Gastroesophageal sphincter (tissue), 4 donors: Measurements from ENCODE around the gene NRG2. TPM values are rescaled to one million over a fixed set of nuclear protein-coding genes. Genes with fewer than 3 reads are reported as not detected.

ENCODE experiments used
- ATAC-seq: fragments of 150-250 bp; one replicate; pipeline ENCODE4 v1.9.1; 2016; ENCODE audit warnings: mild to moderate bottlenecking, moderate library complexity
- H3K27ac ChIP-seq, 4 donors: fragments of 200-600 bp; sonication (generic) in 3 of 4; 1 replicate in 3 of 4; 2 replicates in 1 of 4; pipeline ENCODE4 v1.5.1; 2016 to 2019
- H3K27me3 ChIP-seq: fragments of 200-600 bp; sonication (generic); one replicate; pipeline ENCODE4 v1.5.1; 2019
- H3K36me3 ChIP-seq, 2 donors: fragments of 200-600 bp; sonication (generic); one replicate each; pipeline ENCODE4 v1.5.1; 2019; ENCODE audit warnings: control low read depth in 1 of 2
- H3K4me1 ChIP-seq, 3 donors: fragments of 200-600 bp; sonication (generic); 1 replicate in 2 of 3; 2 replicates in 1 of 3; pipeline ENCODE4 v1.5.1; 2016 to 2019; ENCODE audit warnings: control low read depth in 2 of 3
- H3K4me3 ChIP-seq, 2 donors: fragments of 200-600 bp; sonication (generic); one replicate each; pipeline ENCODE4 v1.5.1; 2019; ENCODE audit warnings: mild to moderate bottlenecking in 1 of 2, moderate library complexity in 1 of 2
- H3K9me3 ChIP-seq, 3 donors: fragments of 200-600 bp; sonication (generic); one replicate each; pipeline ENCODE4 v1.5.1; 2017 to 2019; ENCODE audit warnings: control low read depth in 2 of 3
- CTCF ChIP-seq, 4 experiments: fragments of 200-600 bp in 2 of 4; fragments of 450-650 bp in 2 of 4; sonication (generic) in 1 of 4; IDR thresholded peaks; one replicate each; pipeline ENCODE4 v1.5.1; 2017 to 2019; ENCODE audit warnings: antibody characterized with exemption in 4 of 4, mild to moderate bottlenecking in 2 of 4, moderate library complexity in 2 of 4
- EP300 ChIP-seq: sonication (generic); formaldehyde crosslinking; IDR thresholded peaks from one replicate; pipeline ENCODE4 v1.6.1; 2017; ENCODE audit warnings: antibody characterized with exemption, mild to moderate bottlenecking
- POLR2A ChIP-seq, 2 donors: fragments of 450-650 bp; IDR thresholded peaks; one replicate each; pipeline ENCODE4 v1.6.1; 2017; ENCODE audit warnings: antibody characterized with exemption in 2 of 2, mild to moderate bottlenecking in 2 of 2, moderate library complexity in 1 of 2
- POLR2AphosphoS5 ChIP-seq: sonication (generic); formaldehyde crosslinking; IDR thresholded peaks from one replicate; pipeline ENCODE4 v1.6.1; 2017; ENCODE audit warnings: antibody characterized with exemption
- WGBS, 2 donors: methylation state at CpG; one replicate each; pipeline ENCODE4 v1.1.5; 2018; ENCODE audit warnings: low coverage in 1 of 2; 5-methylcytosine and 5-hydroxymethylcytosine counted together
- total RNA-seq, 4 donors: library from RNA; depleted of rRNA; stranded (reverse); fragments of >200 nt; gene quantifications; one replicate each; pipeline ENCODE4 v1.1.0, GENCODE V29; 2016

The NRG2 gene
- total RNA-seq, 4 donors from 2014 or later, result 3.2 to 7.6 (median 5.1) TPM

GRCh38 chr5:139955616-139956273, 87.4 kb downstream of the NRG2 start:
- Histone ChIP-seq H3K9me3 (no peaks in the 10 kb centered on the region), H3K27ac (no peak overlapping the region), H3K4me1 (peaks cover 0 to 9% (median 0%) of the 10 kb centered on the region in 3 donors), H3K36me3 (no peaks in the 10 kb centered on the region), H3K4me3 (no peak overlapping the region), H3K27me3 (no peaks in the 10 kb centered on the region)
- TF ChIP-seq CTCF (IDR thresholded peaks at IDR 0.05), result no peak
- TF ChIP-seq EP300, result no peak
- no peak for TF ChIP-seq POLR2AphosphoS5
- TF ChIP-seq POLR2A (IDR thresholded peaks at IDR 0.05), result no peak
- WGBS, 2 donors, result 44 to 60% methylated on average over 4 of the region's 5 CpGs
- no peak for ATAC-seq

GRCh38 chr5:139955053-139955605, 88.0 kb downstream of the NRG2 start:
- peaks cover 0 to 9% (median 0%) of the 10 kb centered on the region in 3 donors for H3K4me1 ChIP-seq
- TF ChIP-seq POLR2A (IDR thresholded peaks at IDR 0.05) (no peak), POLR2AphosphoS5 (no peak), EP300 (no peak)
- no peak for ATAC-seq

GRCh38 chr5:139954462-139954861, 88.6 kb downstream of the NRG2 start:
- H3K9me3 ChIP-seq, result no peaks in the 10 kb centered on the region
- H3K4me3 ChIP-seq, result no peak overlapping the region
- TF ChIP-seq EP300 (no peak), POLR2AphosphoS5 (no peak), CTCF (IDR thresholded peaks at IDR 0.05) (no peak)
- peaks cover 0 to 9% (median 0%) of the 10 kb centered on the region in 3 donors for H3K4me1 ChIP-seq
- H3K27ac ChIP-seq, result no peak overlapping the region
- H3K36me3 ChIP-seq, result no peaks in the 10 kb centered on the region
- no peaks in the 10 kb centered on the region for H3K27me3 ChIP-seq
- no peak for ATAC-seq
- 73 to 77% methylated on average over 5 to 8 of the region's 8 CpGs for WGBS, 2 donors

More at GRCh38 chr5:139955053-139955605, 88.0 kb downstream of the NRG2 start:
- no peaks in the 10 kb centered on the region for H3K9me3 ChIP-seq
- no peak overlapping the region for H3K27ac ChIP-seq
- 64 to 89% methylated on average over 3 to 5 of the region's 5 CpGs for WGBS, 2 donors
- no peaks in the 10 kb centered on the region for H3K27me3 ChIP-seq
- no peak overlapping the region for H3K4me3 ChIP-seq
- no peaks in the 10 kb centered on the region for H3K36me3 ChIP-seq

GRCh38 chr5:139954022-139954421, 89.1 kb downstream of the NRG2 start:
- no peak for TF ChIP-seq POLR2A (IDR thresholded peaks at IDR 0.05)
- TF ChIP-seq EP300, result no peak
- TF ChIP-seq CTCF (IDR thresholded peaks at IDR 0.05), result no peak
- TF ChIP-seq POLR2AphosphoS5, result no peak
- Histone ChIP-seq H3K36me3 (no peaks in the 10 kb centered on the region), H3K27me3 (no peaks in the 10 kb centered on the region), H3K4me3 (no peak overlapping the region), H3K27ac (no peak overlapping the region), H3K9me3 (no peaks in the 10 kb centered on the region), H3K4me1 (peaks cover 0 to 9% (median 0%) of the 10 kb centered on the region in 3 donors)
- no peak for ATAC-seq
- WGBS, 2 donors, result 57% methylated on average over 3 of the region's 7 CpGs; no CpG with 5 or more reads in 1 of the 2 donors

- TF ChIP-seq POLR2A (IDR thresholded peaks at IDR 0.05) (no peak), POLR2AphosphoS5 (no peak), EP300 (no peak), CTCF (IDR thresholded peaks at IDR 0.05) (no peak)
- H3K9me3 ChIP-seq, result no peaks in the 10 kb centered on the region
- H3K4me3 ChIP-seq, result no peak overlapping the region
- no peak for ATAC-seq
- H3K27ac ChIP-seq, result no peak overlapping the region
- WGBS, 2 donors, result 90 to 100% methylated on average over 1 to 4 of the region's 13 CpGs
- no peaks in the 10 kb centered on the region for H3K27me3 ChIP-seq
- peaks cover 0 to 9% (median 0%) of the 10 kb centered on the region in 3 donors for H3K4me1 ChIP-seq
- H3K36me3 ChIP-seq, result no peaks in the 10 kb centered on the region
Observed at GRCh38 chr5:139952574-139952973, 90.5 kb downstream of the NRG2 start.
